Panc1 (cell line): Measurements from ENCODE around the gene SMAD3. TPM values are rescaled to one million over a fixed set of nuclear protein-coding genes. Genes with fewer than 3 reads are reported as not detected.

ENCODE experiments used
- ATAC-seq: fragments of 200-7000 bp; cut with Tn5 transposase; 2 replicates; pipeline ENCODE4 v1.9.1; 2020; ENCODE audit warnings: mild to moderate bottlenecking, moderate library complexity
- BruUV-seq: library from RNA; stranded (reverse); fragments of 400-500 nt; replicated peaks from 2 replicates; lab custom pipeline; 2021; lab: Mats Ljungman, UMichigan
- CTCF ChIA-PET: fragments of 300-600 bp; sonication (Branson Sonifier 250); formaldehyde crosslinking; loops from one replicate; lab custom pipeline; 2022; ENCODE audit warnings: antibody characterized with exemption; lab: Charles Lee
- POLR2A ChIA-PET: fragments of 300-600 bp; sonication (Branson Sonifier 250); formaldehyde crosslinking; loops from one replicate; lab custom pipeline; 2022; ENCODE audit warnings: antibody characterized with exemption; lab: Charles Lee
- DNase-seq: peaks from one replicate; pipeline ENCODE4 v3.0.0-alpha.2; 2010; ENCODE audit warnings: low read depth, low spot score
- H3K27ac ChIP-seq: 2 replicates; pipeline ENCODE4 v1.5.1; 2011; ENCODE audit warnings: mild to moderate bottlenecking, low read length, inconsistent platforms
- H3K27me3 ChIP-seq: fragments of 200-500 bp; sonication (Bioruptor generic); 2 replicates; pipeline ENCODE4 v1.6.0; 2014; ENCODE audit warnings: low read length, inconsistent platforms; ENCODE audit not compliant: control insufficient read depth, insufficient read depth
- H3K36me3 ChIP-seq: fragments of 200-500 bp; sonication (Bioruptor generic); 2 replicates; pipeline ENCODE4 v1.5.1; 2014; ENCODE audit warnings: inconsistent platforms, mild to moderate bottlenecking, low read length, moderate library complexity; ENCODE audit not compliant: control insufficient read depth, insufficient read depth
- H3K4me1 ChIP-seq: 2 replicates; pipeline ENCODE4 v1.5.1; 2011; ENCODE audit warnings: inconsistent platforms, mild to moderate bottlenecking, low read length, moderate library complexity; ENCODE audit not compliant: control insufficient read depth, insufficient read depth
- H3K4me3 ChIP-seq, 2 experiments: 2 replicates each; pipeline ENCODE4 v1.5.1; 2011 to 2012; ENCODE audit warnings: low read depth in 2 of 2, low read length in 2 of 2, mild to moderate bottlenecking in 2 of 2, inconsistent platforms in 1 of 2, moderate library complexity in 1 of 2
- H3K9me3 ChIP-seq: fragments of 200-500 bp; sonication (Bioruptor generic); 2 replicates; pipeline ENCODE4 v1.5.1; 2014; ENCODE audit warnings: low read depth, mild to moderate bottlenecking, inconsistent platforms, low read length, moderate library complexity; ENCODE audit not compliant: control insufficient read depth, insufficient read depth
- POLR2AphosphoS5 ChIP-seq: IDR thresholded peaks from 2 replicates; pipeline ENCODE4 v1.6.1; 2012; ENCODE audit warnings: mild to moderate bottlenecking, low read depth, low read length, moderate library complexity
- SIN3A ChIP-seq: IDR thresholded peaks from 2 replicates; pipeline ENCODE4 v1.6.1; 2012; ENCODE audit warnings: low read depth, mild to moderate bottlenecking, low read length, moderate library complexity, borderline replicate concordance; ENCODE audit not compliant: insufficient read depth
- TCF7L2 ChIP-seq: IDR thresholded peaks from 2 replicates; pipeline ENCODE4 v1.6.1; 2011; ENCODE audit warnings: mild to moderate bottlenecking, low read depth, low read length, inconsistent platforms
- in situ Hi-C: cut with HindIII; loops from 2 replicates; pipeline ENCODE4 v1.10.0; 2016; ENCODE audit warnings: low sequenced_read_pairs, low pct_unique_long_range_greater_than_20kb
- intact Hi-C: fragments of 100-400 bp; cut with micrococcal nuclease; formaldehyde crosslinking; loops from one replicate; pipeline ENCODE4 v1.10.0; 2022; ENCODE audit not compliant: unreplicated experiment
- total RNA-seq: library from RNA; stranded (reverse); gene quantifications from one replicate; pipeline ENCODE4 v1.2.1, GENCODE V29; 2021; ENCODE audit not compliant: unreplicated experiment
- TF ChIP-seq, protein P1 (sequence below): fragments of 450-650 bp; IDR thresholded peaks from 2 replicates; pipeline ENCODE4 v1.5.1; 2017; ENCODE audit warnings: mild to moderate bottlenecking
- TF ChIP-seq, protein P2 (sequence below), 2 experiments: IDR thresholded peaks; 2 replicates each; pipeline ENCODE4 v1.6.1; 2011 to 2012; ENCODE audit warnings: low read depth in 2 of 2, control low read depth in 1 of 2, low read length in 1 of 2, mild to moderate bottlenecking in 1 of 2, moderate library complexity in 1 of 2; ENCODE audit not compliant: insufficient read depth in 1 of 2

The SMAD3 gene
- total RNA-seq, 1 experiment from 2014 or later: 394 TPM

DNA sequence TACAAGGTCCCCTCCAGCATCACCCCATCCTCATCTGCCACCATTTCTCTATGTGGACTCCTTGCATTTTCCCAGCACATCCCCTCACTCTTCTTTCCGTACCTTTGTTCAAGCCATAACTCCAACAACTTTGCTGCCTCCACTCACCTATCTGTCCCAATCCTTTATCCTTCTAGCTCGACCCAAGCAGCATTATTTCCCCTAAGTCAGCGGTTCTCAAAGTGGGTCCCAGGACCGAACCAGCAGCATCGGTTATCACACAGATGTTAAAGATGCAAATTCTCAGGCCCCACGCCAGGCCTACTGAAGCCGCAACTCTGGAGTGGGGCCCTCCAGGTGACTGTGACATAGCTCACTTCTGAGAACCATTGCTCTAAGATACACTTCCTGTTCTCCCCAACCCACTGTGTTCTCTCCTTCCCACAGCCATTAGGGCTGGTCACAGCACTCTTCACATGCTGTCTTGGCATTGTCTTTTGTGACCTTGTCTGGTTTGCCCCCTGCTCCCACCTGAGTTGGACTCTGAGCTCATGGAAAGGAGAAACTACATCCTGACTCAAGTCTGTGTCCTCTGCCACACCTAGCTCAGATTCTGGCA is 132.9 kb downstream of the SMAD3 start:
- ATAC-seq (peak; percentile 4; the same call in 1 of the 2 replicates), DNase-seq (no peak)
- H3K27ac ChIP-seq: peak overlapping the region; percentile 80
- POLR2A ChIA-PET: interaction anchor here (0.6 kb wide), 1 partner anchor 45 kb away, joined by 3 read pairs; no protein-coding TSS in a partner anchor
- no peaks in the 10 kb centered on the region for H3K9me3 ChIP-seq
- BruUV-seq: no TSS peak
- peaks cover 56% of the 10 kb centered on the region for H3K4me1 ChIP-seq
- CTCF ChIA-PET: interaction anchor here (0.5 kb wide), 1 partner anchor 256 kb away, joined by 3 read pairs; no protein-coding TSS in a partner anchor
- no peaks in the 10 kb centered on the region for H3K27me3 ChIP-seq
- intact Hi-C loops: loop anchor here (5.0 to 10.0 kb wide), 2 partner anchors 107 to 256 kb away; no protein-coding TSS in a partner anchor
- in situ Hi-C loops: no loop called here
- 0 out of 2 replicates have a peak, but pooled peaks have one; percentile 28 for TF ChIP-seq SIN3A
- no peak for TF ChIP-seq TCF7L2
- TF ChIP-seq POLR2AphosphoS5: peak; percentile 4; the same call in 1 of the 2 replicates
- TF ChIP-seq, protein P1, sequence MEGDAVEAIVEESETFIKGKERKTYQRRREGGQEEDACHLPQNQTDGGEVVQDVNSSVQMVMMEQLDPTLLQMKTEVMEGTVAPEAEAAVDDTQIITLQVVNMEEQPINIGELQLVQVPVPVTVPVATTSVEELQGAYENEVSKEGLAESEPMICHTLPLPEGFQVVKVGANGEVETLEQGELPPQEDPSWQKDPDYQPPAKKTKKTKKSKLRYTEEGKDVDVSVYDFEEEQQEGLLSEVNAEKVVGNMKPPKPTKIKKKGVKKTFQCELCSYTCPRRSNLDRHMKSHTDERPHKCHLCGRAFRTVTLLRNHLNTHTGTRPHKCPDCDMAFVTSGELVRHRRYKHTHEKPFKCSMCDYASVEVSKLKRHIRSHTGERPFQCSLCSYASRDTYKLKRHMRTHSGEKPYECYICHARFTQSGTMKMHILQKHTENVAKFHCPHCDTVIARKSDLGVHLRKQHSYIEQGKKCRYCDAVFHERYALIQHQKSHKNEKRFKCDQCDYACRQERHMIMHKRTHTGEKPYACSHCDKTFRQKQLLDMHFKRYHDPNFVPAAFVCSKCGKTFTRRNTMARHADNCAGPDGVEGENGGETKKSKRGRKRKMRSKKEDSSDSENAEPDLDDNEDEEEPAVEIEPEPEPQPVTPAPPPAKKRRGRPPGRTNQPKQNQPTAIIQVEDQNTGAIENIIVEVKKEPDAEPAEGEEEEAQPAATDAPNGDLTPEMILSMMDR: no peak
- TF ChIP-seq, protein P2, sequence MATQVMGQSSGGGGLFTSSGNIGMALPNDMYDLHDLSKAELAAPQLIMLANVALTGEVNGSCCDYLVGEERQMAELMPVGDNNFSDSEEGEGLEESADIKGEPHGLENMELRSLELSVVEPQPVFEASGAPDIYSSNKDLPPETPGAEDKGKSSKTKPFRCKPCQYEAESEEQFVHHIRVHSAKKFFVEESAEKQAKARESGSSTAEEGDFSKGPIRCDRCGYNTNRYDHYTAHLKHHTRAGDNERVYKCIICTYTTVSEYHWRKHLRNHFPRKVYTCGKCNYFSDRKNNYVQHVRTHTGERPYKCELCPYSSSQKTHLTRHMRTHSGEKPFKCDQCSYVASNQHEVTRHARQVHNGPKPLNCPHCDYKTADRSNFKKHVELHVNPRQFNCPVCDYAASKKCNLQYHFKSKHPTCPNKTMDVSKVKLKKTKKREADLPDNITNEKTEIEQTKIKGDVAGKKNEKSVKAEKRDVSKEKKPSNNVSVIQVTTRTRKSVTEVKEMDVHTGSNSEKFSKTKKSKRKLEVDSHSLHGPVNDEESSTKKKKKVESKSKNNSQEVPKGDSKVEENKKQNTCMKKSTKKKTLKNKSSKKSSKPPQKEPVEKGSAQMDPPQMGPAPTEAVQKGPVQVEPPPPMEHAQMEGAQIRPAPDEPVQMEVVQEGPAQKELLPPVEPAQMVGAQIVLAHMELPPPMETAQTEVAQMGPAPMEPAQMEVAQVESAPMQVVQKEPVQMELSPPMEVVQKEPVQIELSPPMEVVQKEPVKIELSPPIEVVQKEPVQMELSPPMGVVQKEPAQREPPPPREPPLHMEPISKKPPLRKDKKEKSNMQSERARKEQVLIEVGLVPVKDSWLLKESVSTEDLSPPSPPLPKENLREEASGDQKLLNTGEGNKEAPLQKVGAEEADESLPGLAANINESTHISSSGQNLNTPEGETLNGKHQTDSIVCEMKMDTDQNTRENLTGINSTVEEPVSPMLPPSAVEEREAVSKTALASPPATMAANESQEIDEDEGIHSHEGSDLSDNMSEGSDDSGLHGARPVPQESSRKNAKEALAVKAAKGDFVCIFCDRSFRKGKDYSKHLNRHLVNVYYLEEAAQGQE (IDR thresholded peaks at IDR 0.05; ENCODE audit: insufficient read depth in 1 of 2, low read depth in 2 of 2, low read length in 1 of 2): no peak
- H3K4me3 ChIP-seq: no peak overlapping the region
- peaks cover 14% of the 10 kb centered on the region for H3K36me3 ChIP-seq

DNA sequence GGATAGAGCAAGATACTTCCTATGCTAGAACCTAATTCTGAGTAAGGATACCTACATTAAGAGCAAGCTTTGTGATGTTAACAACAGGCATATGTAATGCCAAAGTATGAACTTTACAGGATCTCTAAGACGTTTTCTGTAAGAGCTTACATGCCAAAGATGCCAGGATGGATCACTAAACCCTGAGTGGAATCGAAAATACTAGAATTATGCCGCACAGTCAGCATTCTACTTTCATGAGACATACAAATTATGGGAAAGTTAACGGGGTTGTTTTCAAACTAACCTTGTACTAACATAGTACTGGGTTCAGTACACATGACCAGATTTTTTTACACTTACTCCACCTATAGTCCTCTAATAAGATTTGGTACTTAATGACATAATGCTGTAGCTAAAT is 134.0 kb downstream of the SMAD3 start:
- DNase-seq (no peak), ATAC-seq (no peak)
- POLR2A ChIA-PET: no interaction called here
- intact Hi-C loops (loop anchor here (5.0 to 10.0 kb wide), 2 partner anchors 105 to 257 kb away; no protein-coding TSS in a partner anchor), in situ Hi-C loops (no loop called here)
- TF ChIP-seq POLR2AphosphoS5 (no peak; the same call in 1 of the 2 replicates), SIN3A (no peak), TCF7L2 (no peak)
- TF ChIP-seq, protein P2 (IDR thresholded peaks at IDR 0.05; ENCODE audit: insufficient read depth in 1 of 2, low read depth in 2 of 2, low read length in 1 of 2): no peak
- TF ChIP-seq, protein P1: no peak
- CTCF ChIA-PET: no interaction called here
- Histone ChIP-seq H3K4me3 (no peak overlapping the region), H3K4me1 (peaks cover 45% of the 10 kb centered on the region), H3K27me3 (no peaks in the 10 kb centered on the region), H3K9me3 (no peaks in the 10 kb centered on the region), H3K36me3 (peaks cover 12% of the 10 kb centered on the region), H3K27ac (peak overlapping the region; percentile 80)
- no TSS peak for BruUV-seq
